IMR-90 (cell line): ENCODE results near the gene ACOXL. TPM values are rescaled to one million over a fixed set of nuclear protein-coding genes. Genes with fewer than 3 reads are reported as not detected.
"Not testable (repeated sequence)": the region's sequence is repeated elsewhere in the genome, so short reads cannot be mapped to it uniquely, and the experiment has no call there.

Source experiments
- ATAC-seq: fragments of 200-7000 bp; cut with Tn5 transposase; 2 replicates; pipeline ENCODE4 v1.9.1; 2020; ENCODE audit warnings: low read depth, mild to moderate bottlenecking, moderate library complexity
- BruUV-seq: library from RNA; stranded (reverse); fragments of 400-500 nt; replicated peaks from 2 replicates; lab custom pipeline; 2021; lab: Mats Ljungman, UMichigan
- CTCF ChIA-PET: fragments of 300-600 bp; formaldehyde crosslinking; extraction: SDS; loops from one replicate; lab custom pipeline; 2021; ENCODE audit warnings: antibody characterized with exemption; lab: Yijun Ruan, JAX
- POLR2A ChIA-PET: fragments of 300-600 bp; sonication (Branson Sonifier 250); formaldehyde crosslinking; loops from one replicate; lab custom pipeline; 2022; ENCODE audit warnings: antibody characterized with exemption; ENCODE audit not compliant: unreplicated experiment; lab: Charles Lee
- DNase-seq: peaks from one replicate; pipeline ENCODE4 v3.0.0; 2013
- H2AFZ ChIP-seq: replicated peaks from 2 replicates; pipeline ENCODE3; 2013; ENCODE audit warnings: low read length, mild to moderate bottlenecking; ENCODE audit not compliant: poor library complexity
- H2AK5ac ChIP-seq: 2 replicates; pipeline ENCODE4 v1.6.1; 2013; ENCODE audit warnings: low read depth, low read length, inconsistent platforms
- H2AK9ac ChIP-seq: replicated peaks from 2 replicates; pipeline ENCODE3; 2013; ENCODE audit warnings: mild to moderate bottlenecking, low read depth, low read length, moderate library complexity; ENCODE audit not compliant: poor library complexity
- H2BK120ac ChIP-seq: 2 replicates; pipeline ENCODE4 v1.6.1; 2013; ENCODE audit warnings: low read depth, low read length, inconsistent platforms
- H2BK15ac ChIP-seq: 3 replicates; pipeline ENCODE4 v1.6.1; 2013; ENCODE audit warnings: low read depth, low read length, inconsistent platforms
- H2BK20ac ChIP-seq: 2 replicates; pipeline ENCODE4 v1.6.1; 2013; ENCODE audit warnings: low read depth, mild to moderate bottlenecking, inconsistent platforms, low read length, moderate library complexity
- H2BK5ac ChIP-seq: 2 replicates; pipeline ENCODE4 v1.6.1; 2013; ENCODE audit warnings: mild to moderate bottlenecking, low read depth, low read length, inconsistent platforms; ENCODE audit not compliant: poor library complexity, severe bottlenecking
- H3K14ac ChIP-seq: replicated peaks from 2 replicates; pipeline ENCODE4 v1.6.1; 2013; ENCODE audit warnings: low read depth, low read length, inconsistent platforms
- H3K18ac ChIP-seq: 2 replicates; pipeline ENCODE4 v1.6.1; 2013; ENCODE audit warnings: low read depth, low read length, control low read depth
- H3K23ac ChIP-seq: 2 replicates; pipeline ENCODE4 v1.6.1; 2013; ENCODE audit warnings: low read depth, low read length, inconsistent platforms
- H3K27ac ChIP-seq: 2 replicates; pipeline ENCODE4 v1.5.1; 2013; ENCODE audit warnings: mild to moderate bottlenecking, control low read depth, low read length; ENCODE audit not compliant: insufficient read depth
- H3K27me3 ChIP-seq: 2 replicates; pipeline ENCODE4 v1.6.1; 2013; ENCODE audit warnings: low read length; ENCODE audit not compliant: control insufficient read depth, insufficient read depth
- H3K36me3 ChIP-seq: 2 replicates; pipeline ENCODE4 v1.6.1; 2013; ENCODE audit warnings: low read length, mixed read lengths; ENCODE audit not compliant: control insufficient read depth, insufficient read depth
- H3K4ac ChIP-seq: 2 replicates; pipeline ENCODE4 v1.6.1; 2013; ENCODE audit warnings: low read depth, low read length, inconsistent platforms
- H3K4me1 ChIP-seq: 2 replicates; pipeline ENCODE4 v1.6.1; 2013; ENCODE audit warnings: low read length, mixed read lengths; ENCODE audit not compliant: control insufficient read depth, insufficient read depth
- H3K4me2 ChIP-seq: 2 replicates; pipeline ENCODE4 v1.6.1; 2013; ENCODE audit warnings: low read depth, mild to moderate bottlenecking, control low read depth, low read length, moderate library complexity
- H3K4me3 ChIP-seq: 2 replicates; pipeline ENCODE4 v1.5.1; 2013; ENCODE audit warnings: low read depth, mild to moderate bottlenecking, control low read depth, low read length, moderate library complexity; ENCODE audit not compliant: insufficient read depth
- H3K56ac ChIP-seq: 2 replicates; pipeline ENCODE4 v1.6.1; 2013; ENCODE audit warnings: low read length, inconsistent platforms; ENCODE audit not compliant: insufficient read depth; ENCODE audit errors: extremely low read depth
- H3K79me1 ChIP-seq, 2 experiments: 2 replicates each; pipeline ENCODE4 v1.6.1; 2013; ENCODE audit warnings: low read length in 2 of 2, inconsistent platforms in 1 of 2, low read depth in 1 of 2
- H3K9ac ChIP-seq: 2 replicates; pipeline ENCODE4 v1.6.1; 2013; ENCODE audit warnings: low read depth, low read length, control low read depth
- H3K9me1 ChIP-seq: 2 replicates; pipeline ENCODE4 v1.6.1; 2013; ENCODE audit warnings: low read length, inconsistent platforms; ENCODE audit not compliant: insufficient read depth
- H3K9me3 ChIP-seq: 2 replicates; pipeline ENCODE4 v1.6.1; 2013; ENCODE audit warnings: low read length; ENCODE audit not compliant: control insufficient read depth, insufficient read depth
- H4K20me1 ChIP-seq: 2 replicates; pipeline ENCODE4 v1.6.1; 2013; ENCODE audit warnings: low read length, inconsistent platforms; ENCODE audit not compliant: insufficient read depth
- H4K5ac ChIP-seq: 2 replicates; pipeline ENCODE4 v1.6.1; 2013; ENCODE audit warnings: mild to moderate bottlenecking, low read depth, low read length, control low read depth
- H4K8ac ChIP-seq, 2 experiments: 2 replicates each; pipeline ENCODE4 v1.6.1; 2013; ENCODE audit warnings: low read depth in 2 of 2, low read length in 2 of 2, control low read depth in 1 of 2, inconsistent platforms in 1 of 2
- H4K91ac ChIP-seq: 2 replicates; pipeline ENCODE4 v1.6.1; 2013; ENCODE audit warnings: low read depth, low read length, inconsistent platforms; ENCODE audit not compliant: insufficient read depth
- MAFK ChIP-seq: IDR thresholded peaks from 2 replicates; pipeline ENCODE4 v1.6.1; 2012; ENCODE audit warnings: low read depth, low read length, improper control_type of control experiment
- POLR2A ChIP-seq: IDR thresholded peaks from 2 replicates; pipeline ENCODE4 v1.6.1; 2012; ENCODE audit warnings: mild to moderate bottlenecking, low read depth, low read length
- WGBS, 2 experiments: methylation state at CpG; one replicate each; pipeline versions ENCODE4 v1.1.5 to v1.1.7; 2013; ENCODE audit warnings: missing lambda C conversion rate in 2 of 2; ENCODE audit not compliant: insufficient read length in 1 of 2; ENCODE audit errors: extremely low coverage in 2 of 2; 5-methylcytosine and 5-hydroxymethylcytosine counted together
- dilution Hi-C: fragments of 300-500 bp; cut with HindIII; formaldehyde crosslinking; loops from one replicate; pipeline ENCODE4 v1.14.3; 2018; ENCODE audit warnings: low sequenced_read_pairs; ENCODE audit not compliant: unreplicated experiment
- in situ Hi-C: fragments of 300-500 bp; cut with MboI; formaldehyde crosslinking; loops from 3 replicates; pipeline ENCODE4 v1.14.3; 2019; ENCODE audit warnings: low sequenced_read_pairs, inconsistent platforms, mixed read lengths
- intact Hi-C: fragments of 100-400 bp; cut with micrococcal nuclease; formaldehyde crosslinking; loops from 2 replicates; pipeline ENCODE4 v1.10.0; 2022
- polyA plus RNA-seq, 3 experiments: library from polyadenylated mRNA; depleted of rRNA; stranded (reverse); fragments of >200 nt; gene quantifications; 2 replicates each; pipeline ENCODE4 v1.2.3, GENCODE V29; 2012; ENCODE audit warnings: low replicate concordance in 1 of 3
- total RNA-seq: library from RNA; depleted of rRNA; stranded (reverse); fragments of >200 nt; gene quantifications from 2 replicates; pipeline ENCODE4 v1.2.3, GENCODE V29; 2012

Gene ACOXL
- total and polyA plus RNA-seq, 2 of the 4 experiments (the other 2 are of a cell fraction), result not detected

DNA sequence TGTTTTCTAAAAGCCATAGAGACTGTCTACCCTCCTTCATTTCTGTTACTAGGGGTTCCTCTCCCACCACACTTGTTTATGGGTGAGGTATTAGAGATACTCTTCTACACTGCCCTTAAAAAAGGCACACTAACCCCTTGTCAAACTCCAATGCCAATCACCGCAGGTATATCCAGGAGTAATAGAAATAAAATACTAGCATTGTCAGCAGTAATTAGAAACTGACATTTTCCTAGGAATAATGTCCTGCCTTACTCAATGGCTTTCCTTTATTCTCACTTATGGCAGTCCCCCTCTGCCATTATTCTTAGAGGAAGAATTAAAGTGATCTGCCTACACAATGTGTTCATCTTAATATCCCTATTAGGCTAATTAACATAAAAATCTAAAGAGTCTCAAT, 49.5 kb upstream of the ACOXL start:
- Histone ChIP-seq H2AK5ac (no peak overlapping the region), H3K18ac (no peak overlapping the region), H2AFZ (no peak overlapping the region), H3K56ac (no peak overlapping the region), H2BK15ac (no peak overlapping the region), H4K5ac (no peak overlapping the region), H2AK9ac (no peak overlapping the region), H3K36me3 (no peaks in the 10 kb centered on the region), H3K27ac (no peak overlapping the region), H2BK5ac (no peak overlapping the region), H4K8ac (no peak overlapping the region), H3K9me1 (no peaks in the 10 kb centered on the region), H3K27me3 (peaks cover 42% of the 10 kb centered on the region), H3K79me1 (no peaks in the 10 kb centered on the region), H3K4me1 (peaks cover 2% of the 10 kb centered on the region), H4K91ac (no peak overlapping the region), H3K23ac (no peak overlapping the region), H2BK120ac (no peak overlapping the region), H3K4ac (no peak overlapping the region), H3K4me2 (no peak overlapping the region), H3K9me3 (peaks cover 8% of the 10 kb centered on the region), H3K4me3 (no peak overlapping the region), H2BK20ac (no peak overlapping the region), H3K9ac (no peak overlapping the region), H3K14ac (no peak overlapping the region), H4K20me1 (no peaks in the 10 kb centered on the region)
- BruUV-seq, result no TSS peak
- intact Hi-C loops, result no loop called here
- dilution Hi-C loops, result no loop called here
- ATAC-seq, result no peak
- CTCF ChIA-PET, result no interaction called here
- in situ Hi-C loops, result no loop called here
- POLR2A ChIA-PET, result no interaction called here
- WGBS, 2 experiments, result no CpG with 5 or more reads among the region's 1 CpG
- TF ChIP-seq MAFK, result peak; percentile 40; the same call in 1 of the 2 replicates
- no peak for TF ChIP-seq POLR2A
- DNase-seq, result no peak

DNA sequence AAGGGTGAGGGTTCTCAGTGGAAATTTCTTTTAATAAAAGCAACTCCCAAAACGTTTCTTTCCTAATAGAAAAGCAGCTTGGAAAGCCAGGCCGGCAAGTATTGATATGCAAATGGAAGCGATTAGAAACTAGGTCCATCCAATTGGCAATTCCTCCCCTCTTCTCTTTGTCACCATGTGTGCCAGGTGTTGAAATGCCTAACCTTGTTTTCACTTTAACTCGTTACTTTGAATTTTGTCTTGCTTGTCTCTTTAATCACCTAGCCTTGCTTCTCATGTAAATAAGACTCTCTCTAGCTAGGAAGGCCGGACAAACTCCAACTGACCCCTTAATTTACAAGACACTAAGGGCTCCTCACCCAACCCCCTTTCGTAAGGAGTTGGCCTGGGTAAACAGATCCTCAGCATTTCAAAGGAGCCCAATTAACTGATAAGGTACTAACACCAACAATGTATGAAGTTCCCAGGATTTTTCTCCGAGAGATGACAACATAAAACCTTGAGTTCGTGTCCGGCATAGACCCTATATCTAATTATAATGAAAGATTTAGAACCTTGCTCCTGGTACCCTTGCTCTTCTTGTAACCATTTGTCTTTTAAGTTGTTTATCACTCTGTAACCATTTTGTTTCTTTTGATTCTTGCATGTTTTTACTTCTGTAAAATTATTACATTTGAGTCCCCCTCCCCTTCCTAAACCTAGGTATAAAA, 44.4 kb upstream of the ACOXL start:
- ATAC-seq, H3K14ac ChIP-seq, H3K9me1 ChIP-seq, H3K56ac ChIP-seq, H3K4me1 ChIP-seq, H3K4ac ChIP-seq, DNase-seq, H3K79me1 ChIP-seq, intact Hi-C loops, H4K5ac ChIP-seq, H3K4me2 ChIP-seq, H2BK120ac ChIP-seq, H3K18ac ChIP-seq, POLR2A ChIA-PET, H2BK20ac ChIP-seq, H2BK5ac ChIP-seq, H2BK15ac ChIP-seq, H2AK5ac ChIP-seq, H3K36me3 ChIP-seq, H2AK9ac ChIP-seq, H2AFZ ChIP-seq, in situ Hi-C loops, H3K27ac ChIP-seq, CTCF ChIA-PET, H3K23ac ChIP-seq, H3K4me3 ChIP-seq, H4K8ac ChIP-seq, H4K91ac ChIP-seq, BruUV-seq, H4K20me1 ChIP-seq, dilution Hi-C loops, H3K9ac ChIP-seq: not testable (repeated sequence)
- H3K27me3 ChIP-seq, result peaks cover 51% of the 10 kb centered on the region
- WGBS, 2 experiments, result no CpG with 5 or more reads among the region's 9 CpGs
- H3K9me3 ChIP-seq, result peaks cover 10% of the 10 kb centered on the region
